C4-2B (cell line): ENCODE data around the gene ERMARD.

Experiments
- CTCF ChIP-seq: fragments of 450-650 bp; conservative IDR thresholded peaks from 2 replicates; pipeline ENCODE4 v1.5.1; 2017; ENCODE audit warnings: mild to moderate bottlenecking
- ZFX ChIP-seq: fragments of 450-650 bp; IDR thresholded peaks from 2 replicates; pipeline ENCODE4 v1.6.1; 2017

- TF ChIP-seq CTCF (no peak), ZFX (no peak)
Measured at GRCh38 chr6:169775321-169775720, 23.9 kb downstream of the ERMARD start.
